ENCODE data around the gene MORC1.

DNA sequence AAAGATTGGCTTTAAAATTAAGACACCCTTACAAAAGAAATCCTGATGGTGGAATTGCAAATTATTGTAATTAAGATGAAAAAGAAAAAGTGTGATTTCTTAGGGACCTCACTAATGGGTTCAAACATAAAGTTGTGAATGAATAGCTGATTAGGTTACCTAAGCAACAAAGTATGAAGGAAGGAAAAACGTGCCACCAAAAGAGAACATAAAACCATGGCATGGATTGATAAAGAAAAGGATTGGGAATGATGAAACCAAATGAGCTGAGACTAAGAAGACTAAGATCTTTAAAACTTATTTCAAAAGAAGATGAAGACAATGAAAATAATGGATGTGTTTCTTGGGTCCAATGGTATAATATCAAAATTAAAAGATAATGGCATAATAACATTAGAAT, 132.1 kb downstream of the MORC1 start:
- TF ChIP-seq, protein P1, sequence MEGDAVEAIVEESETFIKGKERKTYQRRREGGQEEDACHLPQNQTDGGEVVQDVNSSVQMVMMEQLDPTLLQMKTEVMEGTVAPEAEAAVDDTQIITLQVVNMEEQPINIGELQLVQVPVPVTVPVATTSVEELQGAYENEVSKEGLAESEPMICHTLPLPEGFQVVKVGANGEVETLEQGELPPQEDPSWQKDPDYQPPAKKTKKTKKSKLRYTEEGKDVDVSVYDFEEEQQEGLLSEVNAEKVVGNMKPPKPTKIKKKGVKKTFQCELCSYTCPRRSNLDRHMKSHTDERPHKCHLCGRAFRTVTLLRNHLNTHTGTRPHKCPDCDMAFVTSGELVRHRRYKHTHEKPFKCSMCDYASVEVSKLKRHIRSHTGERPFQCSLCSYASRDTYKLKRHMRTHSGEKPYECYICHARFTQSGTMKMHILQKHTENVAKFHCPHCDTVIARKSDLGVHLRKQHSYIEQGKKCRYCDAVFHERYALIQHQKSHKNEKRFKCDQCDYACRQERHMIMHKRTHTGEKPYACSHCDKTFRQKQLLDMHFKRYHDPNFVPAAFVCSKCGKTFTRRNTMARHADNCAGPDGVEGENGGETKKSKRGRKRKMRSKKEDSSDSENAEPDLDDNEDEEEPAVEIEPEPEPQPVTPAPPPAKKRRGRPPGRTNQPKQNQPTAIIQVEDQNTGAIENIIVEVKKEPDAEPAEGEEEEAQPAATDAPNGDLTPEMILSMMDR (IDR thresholded peaks at IDR 0.05), result no peak
- TF ChIP-seq ZFX (IDR thresholded peaks at IDR 0.05; ENCODE audit: borderline replicate concordance), result no peak

Measured in 22Rv1 (cell line).